Cardiac muscle cell (in vitro differentiated cells and primary cell): Measurements from ENCODE around the gene KCNC3. TPM values are rescaled to one million over a fixed set of nuclear protein-coding genes. Genes with fewer than 3 reads are reported as not detected.

ENCODE experiments used
- DNase-seq, 2 donors: peaks; one replicate each; pipeline versions ENCODE4 v3.0.0 to v3.0.0-alpha.2; 2010 to 2017; ENCODE audit warnings: low read depth in 1 of 2, low spot score in 1 of 2
- H3K27ac ChIP-seq: fragments of 200-600 bp; sonication (generic); 2 replicates; pipeline ENCODE4 v1.5.1; 2016
- H3K27me3 ChIP-seq: fragments of 200-600 bp; sonication (generic); 2 replicates; pipeline ENCODE4 v1.6.0; 2016; ENCODE audit warnings: control low read depth
- H3K36me3 ChIP-seq: fragments of 200-600 bp; sonication (generic); 2 replicates; pipeline ENCODE4 v1.5.1; 2016; ENCODE audit warnings: control low read depth
- H3K4me1 ChIP-seq: fragments of 200-600 bp; sonication (generic); 2 replicates; pipeline ENCODE4 v1.8.1; 2017; ENCODE audit warnings: low read depth, mild to moderate bottlenecking, mixed run types
- H3K4me3 ChIP-seq: fragments of 200-600 bp; sonication (generic); 2 replicates; pipeline ENCODE4 v1.5.1; 2016; ENCODE audit warnings: mild to moderate bottlenecking
- H3K9me3 ChIP-seq: fragments of 200-600 bp; sonication (generic); 2 replicates; pipeline ENCODE4 v1.5.1; 2017; ENCODE audit warnings: low read depth, mild to moderate bottlenecking, control low read depth
- CTCF ChIP-seq: IDR thresholded peaks from 2 replicates; pipeline ENCODE4 v1.5.1; 2012; ENCODE audit warnings: low read depth, mild to moderate bottlenecking, low read length
- polyA plus RNA-seq: library from polyadenylated mRNA; unstranded; fragments of >200 nt; fragmentation: Nextera tagmentation; extraction: Ambion mirVana; gene quantifications from 2 replicates; pipeline ENCODE4 v1.2.1, GENCODE V29; 2016
- total RNA-seq: library from RNA; depleted of rRNA; stranded (reverse); fragments of >200 nt; gene quantifications from 2 replicates; pipeline ENCODE4 v1.2.3, GENCODE V29; 2016

Gene KCNC3
- total and polyA plus RNA-seq, 2 experiments from 2014 or later: 6.9 to 8.2 TPM

- H3K4me3 ChIP-seq: no peak overlapping the region
- no peak overlapping the region for H3K27ac ChIP-seq
- H3K27me3 ChIP-seq: no peaks in the 10 kb centered on the region
- H3K36me3 ChIP-seq: peaks cover 9% of the 10 kb centered on the region
- no peak for TF ChIP-seq CTCF
- peaks cover 13% of the 10 kb centered on the region for H3K4me1 ChIP-seq
- DNase-seq: no peak
- H3K9me3 ChIP-seq: no peaks in the 10 kb centered on the region
Observed at GRCh38 chr19:50322234-50322633, 6.9 kb downstream of the KCNC3 start.

- no peak for TF ChIP-seq CTCF
- no peaks in the 10 kb centered on the region for H3K9me3 ChIP-seq
- no peak for DNase-seq
- H3K4me3 ChIP-seq: no peak overlapping the region
- H3K4me1 ChIP-seq: peaks cover 11% of the 10 kb centered on the region
- H3K36me3 ChIP-seq: peaks cover 9% of the 10 kb centered on the region
- H3K27me3 ChIP-seq: no peaks in the 10 kb centered on the region
- no peak overlapping the region for H3K27ac ChIP-seq
Observed at GRCh38 chr19:50321831-50322230, 7.3 kb downstream of the KCNC3 start.

- TF ChIP-seq CTCF: no peak
- no peak overlapping the region for H3K4me3 ChIP-seq
- H3K4me1 ChIP-seq: peaks cover 4% of the 10 kb centered on the region
- no peaks in the 10 kb centered on the region for H3K9me3 ChIP-seq
- no peak for DNase-seq
- peaks cover 9% of the 10 kb centered on the region for H3K36me3 ChIP-seq
- no peaks in the 10 kb centered on the region for H3K27me3 ChIP-seq
- no peak overlapping the region for H3K27ac ChIP-seq
Observed at GRCh38 chr19:50320596-50320995, 8.6 kb downstream of the KCNC3 start.

- Histone ChIP-seq H3K4me3 (no peak overlapping the region), H3K9me3 (no peaks in the 10 kb centered on the region), H3K27me3 (no peaks in the 10 kb centered on the region), H3K4me1 (peaks cover 2% of the 10 kb centered on the region), H3K36me3 (peaks cover 9% of the 10 kb centered on the region), H3K27ac (no peak overlapping the region)
- no peak for DNase-seq
- TF ChIP-seq CTCF: no peak
Observed at GRCh38 chr19:50320051-50320450, 9.1 kb downstream of the KCNC3 start.

- DNase-seq: no peak
- H3K27me3 ChIP-seq: no peaks in the 10 kb centered on the region
- no peaks in the 10 kb centered on the region for H3K9me3 ChIP-seq
- peaks cover 9% of the 10 kb centered on the region for H3K36me3 ChIP-seq
- peaks cover 8% of the 10 kb centered on the region for H3K4me1 ChIP-seq
- H3K27ac ChIP-seq: no peak overlapping the region
- no peak for TF ChIP-seq CTCF
- H3K4me3 ChIP-seq: no peak overlapping the region
Observed at GRCh38 chr19:50319156-50319555, 10.0 kb downstream of the KCNC3 start.

- no peak for DNase-seq
- Histone ChIP-seq H3K4me1 (peaks cover 11% of the 10 kb centered on the region), H3K36me3 (peaks cover 8% of the 10 kb centered on the region), H3K27me3 (no peaks in the 10 kb centered on the region), H3K27ac (no peak overlapping the region), H3K9me3 (no peaks in the 10 kb centered on the region), H3K4me3 (no peak overlapping the region)
- TF ChIP-seq CTCF: no peak
Observed at GRCh38 chr19:50318438-50318837, 10.7 kb downstream of the KCNC3 start.
